HG03520 (cell line): Measurements from ENCODE around the gene SELE.
"Not testable (repeated sequence)": the region's sequence is repeated elsewhere in the genome, so short reads cannot be mapped to it uniquely, and the experiment has no call there.

ENCODE experiments used
- ATAC-seq: cut with Tn5 transposase; IDR thresholded peaks from one replicate; pipeline ENCODE4 v1.9.1; 2021; ENCODE audit warnings: mild to moderate bottlenecking, moderate library complexity; ENCODE audit not compliant: unreplicated experiment

The SELE gene

DNA sequence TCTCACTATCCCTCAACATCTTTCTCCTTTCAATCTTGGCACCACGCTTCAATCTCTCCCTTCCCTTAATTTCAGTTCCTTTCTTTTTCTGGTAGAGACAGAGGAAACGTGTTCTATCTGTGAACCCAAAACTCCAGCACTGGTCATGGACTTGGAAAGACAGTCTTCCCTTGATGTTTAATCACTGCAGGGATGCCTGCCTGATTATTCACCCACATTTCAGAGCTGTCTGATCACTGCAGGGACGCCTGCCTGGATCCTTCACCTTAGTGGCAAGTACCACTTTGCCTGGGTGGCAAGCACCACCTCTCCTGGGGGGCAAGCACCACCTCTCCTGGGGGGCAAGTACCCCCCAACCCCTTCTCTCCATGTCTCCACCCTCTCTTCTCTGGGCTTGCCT lies 50.2 kb downstream of the SELE start:
- ATAC-seq = no peak

DNA sequence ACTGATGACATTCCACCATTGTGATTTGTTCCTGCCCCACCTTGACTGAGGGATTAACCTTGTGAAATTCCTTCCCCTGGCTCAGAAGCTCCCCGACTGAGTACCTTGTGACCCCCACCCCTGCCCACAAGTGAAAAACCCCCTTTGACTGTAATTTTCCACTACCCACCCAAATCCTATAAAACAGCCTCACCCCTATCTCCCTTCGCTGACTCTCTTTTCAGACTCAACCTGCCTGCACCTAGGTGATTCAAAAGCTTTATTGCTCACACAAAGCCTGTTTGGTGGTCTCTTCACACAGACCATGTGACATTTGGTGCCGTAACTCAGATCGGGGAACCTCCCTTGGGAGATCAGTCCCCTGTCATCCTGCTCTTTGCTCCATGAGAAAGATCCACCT lies 50.7 kb downstream of the SELE start:
- not testable (repeated sequence) for ATAC-seq

DNA sequence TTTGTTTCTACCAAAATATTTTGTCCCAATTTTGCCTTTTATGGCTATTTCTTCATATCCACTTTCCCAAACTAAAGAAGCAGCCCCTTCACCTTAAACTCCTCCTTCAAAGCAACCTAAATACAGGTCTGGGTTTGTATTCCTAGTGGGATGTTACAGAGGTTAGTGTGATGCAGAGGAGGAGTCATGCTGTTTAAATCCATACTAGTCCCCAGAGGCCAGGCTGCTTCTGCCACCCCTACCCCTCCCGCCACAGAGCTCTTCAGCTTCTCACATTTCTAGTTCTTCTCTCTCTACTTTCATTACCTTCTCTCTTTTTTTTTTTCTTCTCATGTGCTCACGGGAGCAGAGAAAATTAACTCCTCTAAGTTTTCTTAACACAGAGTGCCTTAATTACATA lies 51.8 kb downstream of the SELE start:
- ATAC-seq = no peak

DNA sequence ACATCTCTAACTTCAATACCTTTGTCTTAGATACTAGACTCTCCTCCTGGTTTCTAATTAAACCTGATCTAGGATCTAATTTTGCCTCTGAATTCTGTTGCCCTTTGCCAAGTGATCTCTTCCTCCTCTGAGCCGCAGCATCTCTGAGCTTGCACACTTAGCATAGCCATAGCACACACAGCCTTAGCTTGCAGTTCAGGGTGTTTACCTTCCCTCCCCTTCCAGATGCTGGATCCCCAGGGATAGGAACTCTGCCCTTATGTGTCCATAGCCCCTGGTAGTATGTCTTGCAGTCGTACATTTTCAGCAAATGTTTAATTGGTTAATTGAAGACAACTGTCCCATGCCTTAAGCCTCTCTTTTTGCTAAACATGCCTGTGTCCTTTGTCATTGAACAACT lies 52.7 kb downstream of the SELE start:
- peak; percentile 21 for ATAC-seq

DNA sequence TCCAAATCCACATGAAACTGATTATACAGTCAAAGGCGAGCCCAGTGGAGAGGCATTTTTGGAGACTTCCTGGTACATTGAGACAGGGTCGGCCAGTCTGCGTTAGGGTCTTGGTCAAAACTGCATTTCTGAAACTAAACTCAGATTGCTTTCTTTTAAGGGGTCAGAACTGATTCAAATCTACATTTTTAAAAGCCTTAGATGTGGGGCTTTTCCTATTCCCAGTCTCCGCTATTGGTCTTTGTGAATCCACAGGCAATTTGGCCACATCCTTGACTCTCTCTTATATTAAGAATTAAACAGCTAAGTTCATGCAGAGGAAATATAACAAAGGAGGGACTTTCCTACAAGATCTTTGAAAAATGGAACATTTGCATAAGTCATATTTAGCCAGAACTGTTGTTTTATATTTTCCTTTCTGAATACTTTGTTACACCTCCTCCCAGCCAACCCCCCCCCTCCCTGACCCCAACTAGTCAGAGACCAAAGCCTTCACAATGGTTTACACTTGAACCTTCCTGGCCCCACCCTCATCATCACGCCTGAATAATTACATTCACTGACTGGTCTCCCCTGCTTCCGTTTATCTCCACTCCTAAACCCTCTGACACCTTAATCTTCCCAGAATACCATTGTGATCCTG lies 53.4 kb downstream of the SELE start:
- ATAC-seq = peak; percentile 48

DNA sequence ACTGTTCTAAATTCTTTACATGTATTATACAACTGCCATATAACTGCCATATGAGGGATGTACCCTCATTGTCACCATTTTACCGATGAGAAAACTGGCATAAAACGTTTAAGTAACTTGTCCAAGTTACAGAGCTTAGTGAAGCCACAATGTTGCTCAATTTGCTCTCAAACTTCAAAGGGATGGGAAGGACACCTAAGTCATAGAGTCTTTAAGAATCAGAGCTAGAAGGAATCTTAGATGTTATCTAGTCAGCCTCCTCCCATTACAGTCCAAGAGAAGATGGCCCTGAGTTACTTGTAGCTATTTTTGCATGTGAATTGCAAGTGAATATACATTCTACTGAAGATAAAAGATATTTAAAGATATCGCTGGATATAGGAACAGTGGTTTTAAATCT lies 54.2 kb downstream of the SELE start:
- no peak for ATAC-seq

DNA sequence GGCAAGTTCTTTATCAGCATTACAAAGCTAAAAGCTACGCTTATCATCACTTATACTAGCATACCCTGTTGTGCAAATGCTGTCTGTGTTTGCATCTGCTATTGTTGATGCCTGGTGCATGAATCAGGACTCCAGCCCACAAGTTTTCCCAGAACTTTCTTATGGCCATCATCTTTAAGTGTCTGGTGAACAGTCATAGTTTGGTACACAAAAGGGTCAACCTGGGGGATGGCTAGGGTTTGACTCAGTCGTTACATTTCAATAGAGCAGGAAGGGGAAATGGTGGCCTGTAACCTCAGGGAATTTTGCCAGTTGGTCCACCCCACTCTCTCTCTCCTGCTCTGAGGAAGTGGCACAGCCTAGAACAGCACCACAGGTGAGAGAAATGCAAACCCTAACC lies 57.9 kb downstream of the SELE start:
- no peak for ATAC-seq
